22Rv1 (cell line): Measurements from ENCODE around the gene TNNT2.

ENCODE experiments used
- H3K27ac ChIP-seq: fragments of 450-650 bp; 2 replicates; pipeline ENCODE4 v1.5.1; 2017
- CTCF ChIP-seq: fragments of 450-650 bp; IDR thresholded peaks from 2 replicates; pipeline ENCODE4 v1.5.1; 2017; ENCODE audit warnings: mild to moderate bottlenecking
- ZFX ChIP-seq: fragments of 450-650 bp; IDR thresholded peaks from 2 replicates; pipeline ENCODE4 v1.6.1; 2017; ENCODE audit warnings: antibody characterized with exemption, borderline replicate concordance

TNNT2 gene

GRCh38 chr1:201311356-201312011, 66.0 kb downstream of the TNNT2 start:
- no peak overlapping the region for H3K27ac ChIP-seq
- TF ChIP-seq ZFX: no peak
- no peak for TF ChIP-seq CTCF

- TF ChIP-seq ZFX (no peak), CTCF (no peak)
These were observed 66.5 kb downstream of the TNNT2 start for GRCh38 chr1:201310986-201311355.

GRCh38 chr1:201310251-201310985, 67.1 kb downstream of the TNNT2 start:
- no peak for TF ChIP-seq CTCF
- H3K27ac ChIP-seq: no peak overlapping the region

More at GRCh38 chr1:201310986-201311355, 66.5 kb downstream of the TNNT2 start:
- H3K27ac ChIP-seq: no peak overlapping the region

GRCh38 chr1:201309416-201309815, 68.1 kb downstream of the TNNT2 start:
- TF ChIP-seq ZFX (no peak), CTCF (peak; percentile 99)
- peak overlapping the region; percentile 63 for H3K27ac ChIP-seq
